GM15510 (cell line): ENCODE results near the gene PRKCE.

Experiments
- POLR2A ChIP-seq: IDR thresholded peaks from 3 replicates; pipeline ENCODE4 v1.6.1; 2011; ENCODE audit warnings: borderline replicate concordance; ENCODE audit not compliant: insufficient read length; ENCODE audit errors: extremely low read depth

Gene PRKCE

DNA sequence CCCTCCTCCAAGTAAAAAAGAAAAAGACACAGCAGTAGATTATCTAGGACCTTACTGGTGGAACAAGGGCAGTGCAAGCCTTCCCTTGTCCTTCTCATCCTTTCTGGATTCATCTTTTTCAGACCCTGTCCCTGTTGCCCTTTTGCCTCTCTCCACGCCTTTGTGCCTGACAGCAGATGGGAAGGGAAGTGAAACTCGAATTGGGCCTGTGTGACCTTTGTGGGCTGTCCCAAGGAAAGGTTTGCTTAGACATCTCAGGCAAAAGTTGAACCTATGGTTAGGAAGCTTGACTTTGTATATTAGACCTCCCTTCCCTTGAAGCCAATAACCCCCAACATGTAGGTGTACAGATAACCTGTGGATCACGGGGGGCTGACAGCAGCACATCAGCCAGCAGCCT is 185.3 kb downstream of the PRKCE start:
- no peak for TF ChIP-seq POLR2A

DNA sequence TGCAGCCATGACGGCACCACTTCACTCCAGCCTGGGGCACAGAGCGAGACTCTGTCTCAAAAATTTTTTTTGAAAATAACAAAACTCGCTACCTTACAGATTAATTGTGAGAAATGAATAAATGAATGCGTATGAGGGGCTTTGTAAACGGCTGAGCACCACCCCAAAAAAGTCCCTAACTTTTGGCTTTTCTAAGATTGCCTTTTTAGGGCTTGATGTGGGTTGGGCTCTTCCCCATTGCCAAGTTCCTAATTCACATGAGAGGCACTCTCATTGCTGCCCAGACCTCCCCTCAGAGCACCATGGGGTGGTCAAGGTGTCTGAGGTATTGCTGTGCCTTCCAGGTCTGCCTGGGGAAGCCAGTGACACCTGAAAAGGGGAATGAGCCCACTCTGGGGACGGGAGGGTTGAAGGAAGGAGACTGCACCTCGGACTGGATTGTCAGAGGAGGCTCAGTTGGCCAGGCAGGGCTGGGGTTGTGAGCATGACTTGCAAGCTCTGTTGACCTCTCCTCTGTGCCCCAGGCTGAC is 186.4 kb downstream of the PRKCE start:
- TF ChIP-seq POLR2A, result no peak

DNA sequence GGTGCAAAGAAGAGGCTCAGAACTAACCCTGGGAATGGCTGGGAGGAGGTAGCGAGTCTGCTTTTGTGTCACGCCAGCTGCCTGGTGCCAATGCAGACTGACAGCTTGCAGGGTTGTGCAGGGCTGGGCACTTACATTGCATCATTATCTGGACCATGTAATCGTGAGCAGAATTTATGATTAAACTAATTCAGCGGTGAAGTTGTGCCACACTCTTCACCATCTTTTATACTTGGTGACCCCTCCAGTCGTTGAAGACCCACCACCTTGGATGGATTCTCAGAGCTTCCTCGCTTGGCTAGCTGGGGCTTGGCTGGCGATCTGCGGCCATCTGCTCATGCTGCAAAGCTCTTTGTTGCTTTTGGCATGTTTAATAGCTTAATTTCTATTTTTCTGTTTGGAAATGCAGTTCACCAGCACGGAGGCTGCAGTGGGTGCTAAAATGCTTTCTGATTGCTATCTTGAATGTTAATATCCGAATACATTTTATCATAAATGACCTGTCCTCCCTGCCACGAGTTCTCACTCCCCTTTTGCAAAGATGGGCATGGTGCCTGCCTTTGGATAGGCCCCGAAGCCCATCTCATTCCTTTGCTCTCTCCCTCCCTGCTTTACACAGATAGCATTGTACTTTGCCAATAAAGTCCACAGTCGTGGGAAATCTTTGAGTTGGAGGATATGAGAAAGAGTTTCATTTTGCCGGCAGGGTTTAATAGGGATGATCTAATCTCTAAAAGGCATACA is 188.2 kb downstream of the PRKCE start:
- TF ChIP-seq POLR2A, result no peak

DNA sequence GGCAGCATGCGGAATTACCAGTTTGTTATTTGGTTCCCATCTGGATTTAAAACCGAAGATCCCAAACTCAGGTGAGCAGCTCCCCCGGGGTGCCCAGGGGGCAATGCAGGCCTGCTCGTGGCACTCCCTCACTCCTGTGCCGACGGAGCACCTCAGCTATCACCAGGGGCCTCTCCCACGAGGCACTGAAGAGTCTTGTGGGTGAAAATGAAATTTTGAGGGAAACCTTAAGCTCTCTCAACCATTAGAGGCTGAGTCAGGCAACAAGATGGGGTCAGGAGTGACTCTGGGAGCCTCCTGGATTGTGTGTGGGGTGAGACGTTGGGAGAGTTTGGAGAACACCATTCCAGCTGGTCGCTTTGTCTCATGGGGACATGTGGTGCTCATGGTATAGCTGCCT is 189.0 kb downstream of the PRKCE start:
- TF ChIP-seq POLR2A, result no peak

GRCh38 chr2:45841752-45842407 is 190.4 kb downstream of the PRKCE start:
- no peak for TF ChIP-seq POLR2A

- TF ChIP-seq POLR2A, result no peak
Measured at GRCh38 chr2:45843136-45843535, 191.7 kb downstream of the PRKCE start.

- TF ChIP-seq POLR2A, result no peak
Measured at GRCh38 chr2:45844796-45845457, 193.5 kb downstream of the PRKCE start.

GRCh38 chr2:45845566-45845965 is 194.1 kb downstream of the PRKCE start:
- TF ChIP-seq POLR2A, result no peak

DNA sequence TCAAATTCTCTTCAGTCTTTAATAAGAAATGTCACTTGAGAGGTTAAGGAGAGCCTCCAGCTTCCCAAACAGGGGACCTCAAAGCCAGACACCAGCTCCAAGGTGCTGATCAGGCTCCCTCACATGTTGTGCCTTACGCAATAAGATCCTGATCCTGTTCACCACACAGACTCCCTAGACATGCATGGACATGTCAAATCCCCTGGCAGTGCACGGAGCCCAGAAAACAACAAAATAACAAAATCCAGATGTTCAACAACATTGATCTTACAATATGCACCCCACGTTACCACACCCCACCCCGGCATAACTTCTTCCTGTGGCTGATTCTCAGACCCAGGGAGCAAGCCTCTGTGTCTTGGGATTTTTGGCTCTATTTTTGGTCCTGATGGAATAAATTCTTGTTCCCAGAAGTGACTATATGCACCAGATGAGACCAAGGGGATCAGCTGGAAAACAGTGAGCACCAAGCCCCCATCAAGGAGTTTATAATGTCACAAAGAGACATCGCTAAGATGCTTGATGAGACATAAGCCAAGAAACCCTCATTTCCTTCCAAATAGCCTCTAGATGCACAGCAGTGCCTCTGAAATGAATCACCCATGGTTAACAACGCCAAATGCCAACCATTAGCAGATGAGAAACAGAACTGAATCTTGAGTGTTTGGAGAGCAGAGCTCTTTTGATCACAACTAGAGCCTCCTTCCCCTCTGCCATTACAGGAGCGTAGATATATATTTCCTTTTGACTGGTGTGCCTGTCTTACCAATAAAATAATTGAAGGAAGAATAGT is 198.2 kb downstream of the PRKCE start:
- no peak for TF ChIP-seq POLR2A

- TF ChIP-seq POLR2A, result no peak
Measured at GRCh38 chr2:45850558-45850957, 199.1 kb downstream of the PRKCE start.

DNA sequence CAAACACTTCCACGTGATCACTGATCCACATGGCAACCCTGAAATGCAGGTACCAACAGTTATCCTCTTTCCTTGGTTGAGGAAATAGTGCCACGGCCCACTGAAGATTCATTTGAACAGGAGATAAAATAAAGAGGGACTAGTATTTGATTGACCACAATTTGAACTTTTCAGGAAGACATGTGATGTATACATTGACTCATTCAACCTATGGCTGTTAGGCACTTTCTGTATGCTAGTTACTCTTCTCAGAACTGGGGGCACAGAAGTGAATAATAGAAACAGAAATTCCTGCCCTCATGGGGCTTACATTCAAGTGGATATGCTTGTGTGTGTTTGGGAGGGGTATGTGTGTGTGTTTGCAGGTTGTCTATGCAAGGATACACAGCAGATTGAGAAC is 199.6 kb downstream of the PRKCE start:
- no peak for TF ChIP-seq POLR2A

DNA sequence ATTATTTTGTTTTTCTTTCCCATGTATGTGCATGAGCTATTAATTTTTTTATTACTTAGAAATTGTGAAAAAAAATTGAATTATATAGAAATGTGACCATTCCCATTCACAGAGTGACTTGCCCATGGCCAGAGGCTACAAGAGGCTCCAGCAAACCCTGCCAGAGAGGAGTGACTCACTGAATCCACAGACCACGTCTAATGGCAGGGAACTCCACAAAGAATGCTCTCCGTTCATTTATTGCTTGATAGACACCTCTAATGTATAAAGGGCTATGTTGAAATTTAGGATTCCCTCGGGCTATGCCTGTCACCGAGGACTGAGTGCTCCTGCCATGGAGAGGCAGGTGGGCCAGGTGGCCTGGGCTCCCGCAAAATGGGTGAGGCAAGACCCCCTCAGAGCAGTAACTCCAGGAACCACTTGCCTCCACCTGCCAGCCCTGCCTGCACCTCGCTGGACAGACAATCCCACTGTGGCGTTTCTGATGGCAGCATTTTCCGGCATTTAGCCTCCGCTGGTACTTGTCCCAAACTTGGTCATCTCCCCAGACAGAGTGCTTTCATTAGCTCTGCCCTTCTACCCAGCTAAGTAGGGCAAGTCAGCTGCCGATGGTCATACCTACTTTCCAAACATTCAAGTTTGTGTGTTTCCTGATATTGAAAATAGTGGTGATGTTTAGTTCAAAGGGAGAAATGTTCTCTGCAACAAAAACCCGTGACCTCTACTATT is 200.3 kb downstream of the PRKCE start:
- TF ChIP-seq POLR2A, result no peak

- TF ChIP-seq POLR2A, result no peak
Measured at GRCh38 chr2:45852450-45853150, 201.1 kb downstream of the PRKCE start.
